ENCODE measurements around the gene UBA1.

The UBA1 gene

DNA sequence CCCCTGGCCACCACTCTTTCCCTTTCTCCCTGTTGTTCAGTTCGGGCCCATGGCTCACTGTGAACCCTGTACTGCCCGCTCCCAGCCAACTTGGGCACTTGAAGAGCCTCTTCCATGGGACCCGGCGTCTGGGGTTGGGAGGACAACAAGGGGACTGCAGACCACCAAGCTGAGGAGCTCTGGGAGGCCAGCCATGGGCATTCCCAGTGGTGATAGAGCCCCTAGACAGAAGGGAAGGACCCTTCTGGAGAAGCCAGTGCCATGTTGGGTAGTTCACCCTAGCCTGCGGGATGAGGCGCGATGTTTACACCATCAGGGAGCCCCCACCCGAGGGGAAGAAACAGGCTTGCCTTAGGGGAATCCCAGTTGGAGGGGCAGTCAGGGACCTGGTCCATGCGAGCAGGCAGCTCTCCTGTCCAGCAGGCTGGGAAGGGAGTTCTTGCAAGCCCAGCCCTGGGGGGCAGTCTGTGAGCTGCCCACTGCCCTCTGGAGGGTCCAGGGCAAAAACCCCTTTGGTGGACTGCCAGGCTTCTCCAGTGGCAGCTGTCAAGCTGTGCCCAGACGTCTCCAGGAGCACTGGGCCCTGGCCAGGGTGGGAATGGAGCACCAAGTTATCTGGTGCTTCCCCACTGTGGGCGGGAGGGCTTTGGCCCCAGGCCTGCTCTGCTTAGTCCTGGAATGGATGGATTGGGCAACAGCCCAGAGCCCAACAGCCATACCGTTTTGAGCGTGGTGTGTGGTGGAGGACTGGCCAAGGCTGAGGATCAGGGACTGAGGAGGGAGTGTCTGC, 23.7 kb upstream of the UBA1 start:
- DNase-seq (ENCODE audit: low read depth in 3 of 3) = no peak

GRCh38 chrX:47170861-47171692, 22.6 kb upstream of the UBA1 start:
- no peak for DNase-seq (ENCODE audit: low read depth in 3 of 3)

- no peak for DNase-seq (ENCODE audit: low read depth in 3 of 3)
Observed at GRCh38 chrX:47171996-47172395, 21.6 kb upstream of the UBA1 start.

GRCh38 chrX:47172549-47172948, 21.1 kb upstream of the UBA1 start:
- DNase-seq (ENCODE audit: low read depth in 3 of 3) = no peak

DNA sequence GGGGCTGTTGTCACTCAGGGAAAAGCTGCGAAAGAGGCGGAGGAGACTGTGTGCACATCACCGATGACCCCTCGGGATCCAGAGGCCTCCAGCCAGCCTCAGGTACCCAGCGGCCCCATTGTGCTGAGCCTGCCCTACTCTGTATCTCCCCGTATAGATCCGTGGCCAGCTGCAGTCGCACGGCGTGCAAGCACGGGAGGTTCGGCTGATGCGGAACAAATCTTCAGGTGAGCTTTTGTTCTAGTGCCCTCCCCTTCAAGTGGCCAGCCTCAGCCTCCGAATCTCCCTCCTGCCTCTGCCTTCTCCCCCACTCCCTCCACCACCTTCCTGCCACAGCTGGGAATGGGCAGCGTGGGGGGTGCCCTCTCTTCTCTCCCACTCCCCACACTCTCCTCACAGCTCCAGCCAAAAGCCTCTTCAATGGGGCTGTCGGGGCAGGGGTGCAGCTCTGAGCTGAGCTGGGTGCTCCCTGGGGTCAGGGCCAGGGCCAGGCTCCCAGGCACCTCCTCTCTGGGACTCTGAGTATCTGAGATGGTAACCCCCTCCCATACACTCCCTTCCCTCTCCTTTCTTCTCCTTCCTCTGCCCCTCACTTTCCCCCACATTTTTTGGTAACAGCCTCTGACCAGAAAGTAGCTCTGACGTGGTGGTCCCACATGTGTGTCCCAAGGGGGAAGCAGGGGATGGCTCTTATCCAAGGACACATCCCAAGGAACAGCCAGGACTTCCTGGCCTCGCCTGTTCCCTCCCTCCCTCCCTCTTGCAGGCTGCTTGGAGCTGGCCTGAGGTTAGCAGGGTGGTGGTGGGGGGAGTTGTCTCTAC, 20.4 kb upstream of the UBA1 start:
- DNase-seq (ENCODE audit: low read depth in 3 of 3) = no peak

GRCh38 chrX:47174376-47174775, 19.3 kb upstream of the UBA1 start:
- no peak for DNase-seq (ENCODE audit: low read depth in 3 of 3)

GRCh38 chrX:47174846-47175587, 18.6 kb upstream of the UBA1 start:
- DNase-seq (ENCODE audit: low read depth in 3 of 3) = no peak

- DNase-seq (ENCODE audit: low read depth in 3 of 3) = no peak
Observed at GRCh38 chrX:47175588-47175980, 18.0 kb upstream of the UBA1 start.

- no peak for DNase-seq (ENCODE audit: low read depth in 3 of 3)
Observed at GRCh38 chrX:47176101-47176740, 17.4 kb upstream of the UBA1 start.

GRCh38 chrX:47177079-47177478, 16.6 kb upstream of the UBA1 start:
- DNase-seq (ENCODE audit: low read depth in 3 of 3) = no peak

- no peak for DNase-seq (ENCODE audit: low read depth in 3 of 3)
Observed at GRCh38 chrX:47178337-47178736, 15.3 kb upstream of the UBA1 start.

DNA sequence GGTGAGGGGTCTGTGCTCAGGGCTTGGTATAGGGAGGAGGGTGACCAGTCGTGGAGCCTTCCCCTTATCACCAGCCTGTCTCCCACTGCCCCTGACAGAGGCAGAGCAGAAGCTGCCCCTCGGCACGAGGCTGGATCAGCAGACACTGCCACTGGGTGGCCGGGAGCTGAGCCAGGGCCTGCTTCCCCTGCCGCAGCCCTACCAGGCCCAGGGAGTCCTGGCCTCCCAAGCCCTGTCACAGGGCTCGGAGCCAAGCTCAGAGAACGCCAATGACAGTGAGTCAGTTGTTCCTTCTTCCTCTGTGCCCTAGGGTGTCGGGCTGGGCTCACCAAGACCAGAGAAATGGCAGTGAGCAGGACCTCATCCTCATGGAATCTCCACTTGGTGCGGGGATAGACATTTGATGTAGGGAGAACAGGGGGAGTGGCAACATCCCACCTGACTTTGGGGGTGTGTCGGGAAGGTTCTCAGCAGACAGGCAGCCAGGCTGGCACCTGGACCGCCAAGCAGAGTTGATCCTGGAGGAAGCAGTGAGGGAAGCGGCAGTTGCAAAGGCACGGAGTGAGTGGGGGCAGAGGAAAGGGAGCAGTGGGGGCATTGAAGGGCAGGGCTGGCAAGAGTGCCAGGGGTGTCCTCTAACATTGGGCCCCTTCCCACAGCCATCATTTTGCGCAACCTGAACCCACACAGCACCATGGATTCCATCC, 14.3 kb upstream of the UBA1 start:
- no peak for DNase-seq (ENCODE audit: low read depth in 3 of 3)

DNA sequence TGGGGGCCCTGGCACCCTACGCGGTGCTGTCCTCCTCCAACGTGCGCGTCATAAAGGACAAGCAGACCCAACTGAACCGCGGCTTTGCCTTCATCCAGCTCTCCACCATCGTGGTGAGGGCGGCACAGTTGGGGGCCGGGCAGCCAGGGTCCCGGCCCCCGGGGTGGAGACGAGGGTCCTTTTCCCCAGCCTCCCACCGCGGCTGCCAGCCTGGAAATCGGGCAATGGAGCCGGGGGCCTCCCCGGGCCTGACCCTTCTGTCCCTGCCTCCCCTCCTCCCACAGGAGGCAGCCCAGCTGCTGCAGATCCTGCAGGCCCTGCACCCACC, 13.7 kb upstream of the UBA1 start:
- DNase-seq (ENCODE audit: low read depth in 3 of 3) = no peak

DNA sequence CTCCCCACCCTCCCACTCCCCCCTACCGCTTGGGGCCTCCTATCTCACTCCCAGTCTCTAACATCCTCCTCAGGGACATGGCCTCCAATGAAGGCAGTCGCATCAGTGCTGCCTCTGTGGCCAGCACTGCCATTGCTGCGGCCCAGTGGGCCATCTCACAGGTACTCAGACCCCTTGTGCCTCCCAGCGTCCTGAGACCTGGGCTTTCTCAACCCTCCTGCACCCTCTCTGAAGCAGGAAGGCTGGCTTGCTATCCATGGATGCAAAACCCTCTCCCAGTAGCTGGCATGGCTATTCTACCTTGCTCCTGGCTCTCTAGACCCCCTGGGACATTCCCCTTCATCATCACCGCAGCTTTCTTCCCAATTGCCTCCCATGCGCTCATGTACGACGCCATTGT, 13.3 kb upstream of the UBA1 start:
- no peak for DNase-seq (ENCODE audit: low read depth in 3 of 3)

GRCh38 chrX:47181301-47181700, 12.3 kb upstream of the UBA1 start:
- DNase-seq (ENCODE audit: low read depth in 3 of 3) = no peak

GRCh38 chrX:47182106-47182700, 11.4 kb upstream of the UBA1 start:
- no peak for DNase-seq (ENCODE audit: low read depth in 3 of 3)

- DNase-seq (ENCODE audit: low read depth in 3 of 3) = no peak
Observed at GRCh38 chrX:47184486-47184885, 9.1 kb upstream of the UBA1 start.

GRCh38 chrX:47185241-47185640, 8.4 kb upstream of the UBA1 start:
- DNase-seq (ENCODE audit: low read depth in 3 of 3) = no peak

DNA sequence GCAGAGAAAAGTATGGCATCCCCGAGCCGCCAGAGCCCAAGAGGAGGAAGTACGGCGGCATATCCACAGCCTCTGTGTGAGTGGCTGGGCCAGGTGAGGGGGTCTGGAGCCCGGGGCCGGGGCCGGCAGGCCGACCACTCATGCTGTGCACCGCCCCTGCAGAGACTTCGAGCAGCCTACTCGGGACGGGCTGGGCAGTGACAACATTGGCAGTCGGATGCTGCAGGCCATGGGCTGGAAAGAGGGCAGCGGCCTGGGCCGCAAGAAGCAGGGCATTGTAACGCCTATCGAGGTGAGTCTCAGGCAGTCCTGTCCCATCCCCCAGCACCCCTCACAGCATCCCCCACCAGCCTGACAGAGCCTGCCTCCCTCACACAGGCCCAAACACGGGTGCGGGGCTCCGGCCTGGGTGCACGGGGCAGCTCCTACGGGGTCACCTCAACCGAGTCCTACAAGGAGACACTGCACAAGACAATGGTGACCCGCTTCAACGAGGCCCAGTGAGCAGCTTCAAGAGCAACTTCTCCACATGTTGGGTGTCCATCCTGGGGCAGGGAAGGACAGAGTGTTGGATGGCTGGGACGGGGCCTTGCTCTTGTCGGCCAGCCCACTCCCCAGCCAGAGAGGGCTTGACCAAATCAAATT, 7.4 kb upstream of the UBA1 start:
- DNase-seq (ENCODE audit: low read depth in 3 of 3) = no peak

Data from stimulated activated CD4-positive, alpha-beta T cell treated with anti-CD3 and anti-CD28 coated beads, TNF-alpha, amount 100 ng/mL, for 4 hours (primary cell).